HepG2 (cell line): ENCODE data around the gene RNF25. TPM values are rescaled to one million over a fixed set of nuclear protein-coding genes. Genes with fewer than 3 reads are reported as not detected.
A peak's percentile ranks its signal among the peaks of the same experiment; 100 is the strongest.

Source experiments
- BCL6 ChIP-seq: IDR thresholded peaks from 2 replicates; pipeline ENCODE4 v1.6.1; 2016; ENCODE audit warnings: missing genetic modification reagents, missing compliant biosample characterization
- CHCHD3 ChIP-seq: sonication (generic); formaldehyde crosslinking; IDR thresholded peaks from 2 replicates; pipeline ENCODE4 v1.8.0; 2022; ENCODE audit warnings: mild to moderate bottlenecking, missing genetic modification reagents, moderate library complexity
- DZIP1 ChIP-seq: sonication (generic); formaldehyde crosslinking; IDR thresholded peaks from 2 replicates; pipeline ENCODE4 v1.5.0; 2020; ENCODE audit warnings: mild to moderate bottlenecking, missing genetic modification reagents
- E2F1 ChIP-seq: sonication (generic); formaldehyde crosslinking; IDR thresholded peaks from 2 replicates; pipeline ENCODE4 v1.5.0; 2020; ENCODE audit warnings: missing genetic modification reagents
- ETV5 ChIP-seq: IDR thresholded peaks from 2 replicates; pipeline ENCODE4 v1.6.1; 2018; ENCODE audit warnings: missing biosample characterization, missing genetic modification reagents, inconsistent platforms, borderline replicate concordance
- FOXO4 ChIP-seq: sonication (generic); formaldehyde crosslinking; conservative IDR thresholded peaks from 2 replicates; pipeline ENCODE4 v1.8.1; 2023; ENCODE audit warnings: missing genetic modification reagents
- HCFC1 ChIP-seq: fragments of 150-350 bp; IDR thresholded peaks from 2 replicates; pipeline ENCODE4 v1.6.1; 2014; ENCODE audit warnings: low read depth, low read length
- KAT7 ChIP-seq: IDR thresholded peaks from 2 replicates; pipeline ENCODE4 v1.6.1; 2018; ENCODE audit warnings: borderline replicate concordance, missing compliant biosample characterization
- NFATC3 ChIP-seq: sonication (generic); formaldehyde crosslinking; IDR thresholded peaks from 2 replicates; pipeline ENCODE4 v1.5.1; 2020; ENCODE audit warnings: mild to moderate bottlenecking, missing genetic modification reagents
- NR2C2 ChIP-seq: sonication (generic); formaldehyde crosslinking; IDR thresholded peaks from 2 replicates; pipeline ENCODE4 v1.4.0; 2020; ENCODE audit warnings: missing genetic modification reagents, mild to moderate bottlenecking, moderate library complexity, borderline replicate concordance
- NR2F2 ChIP-seq: IDR thresholded peaks from 2 replicates; pipeline ENCODE4 v1.6.1; 2012; ENCODE audit warnings: low read depth, inconsistent platforms, borderline replicate concordance
- POLR2A ChIP-seq, 2 experiments: IDR thresholded peaks; 2 replicates each; pipeline ENCODE4 v1.6.1; 2011; ENCODE audit warnings: low read depth in 2 of 2, low read length in 2 of 2, mild to moderate bottlenecking in 1 of 2, moderate library complexity in 1 of 2; ENCODE audit not compliant: insufficient read depth in 1 of 2
- PRPF4 ChIP-seq: fragments of 200-400 bp; formaldehyde crosslinking; IDR thresholded peaks from 2 replicates; pipeline ENCODE4 v1.6.1; 2016; ENCODE audit warnings: low read length, low read depth; ENCODE audit not compliant: poor library complexity, severe bottlenecking
- RAD21 ChIP-seq: fragments of 450-650 bp; formaldehyde crosslinking; IDR thresholded peaks from 2 replicates; pipeline ENCODE4 v1.5.0; 2020; ENCODE audit warnings: mild to moderate bottlenecking
- TGIF2 ChIP-seq: IDR thresholded peaks from 2 replicates; pipeline ENCODE4 v1.6.1; 2016; ENCODE audit warnings: control low read depth, missing compliant biosample characterization
- ZBTB34 ChIP-seq: sonication (generic); formaldehyde crosslinking; IDR thresholded peaks from 2 replicates; pipeline ENCODE4 v1.8.0; 2022; ENCODE audit warnings: mild to moderate bottlenecking, missing genetic modification reagents
- ZBTB46 ChIP-seq: sonication (generic); formaldehyde crosslinking; IDR thresholded peaks from 2 replicates; pipeline ENCODE4 v1.4.0; 2020; ENCODE audit warnings: mild to moderate bottlenecking, missing genetic modification reagents, borderline replicate concordance
- ZNF33B ChIP-seq: sonication (generic); formaldehyde crosslinking; IDR thresholded peaks from 2 replicates; pipeline ENCODE4 v1.5.1; 2020; ENCODE audit warnings: mild to moderate bottlenecking, missing genetic modification reagents
- ZNF597 ChIP-seq: sonication (generic); formaldehyde crosslinking; IDR thresholded peaks from 2 replicates; pipeline ENCODE4 v1.5.0; 2020; ENCODE audit warnings: missing genetic modification reagents
- polyA plus RNA-seq, 8 experiments: library from polyadenylated mRNA; depleted of rRNA in 3 of 8; stranded (reverse) in 7 of 8; unstranded in 1 of 8; fragments of >200 nt; fragmentation: Illumina TruSeq in 4 of 8; extraction: Trizol in 4 of 8; gene quantifications; 2 replicates each; pipeline versions ENCODE4 v1.2.1 to v1.2.3, GENCODE V29; 2011 to 2016; ENCODE audit warnings: low read depth in 4 of 8, missing spikeins in 1 of 8, mixed read lengths in 1 of 8; ENCODE audit not compliant: insufficient read depth in 1 of 8
- total RNA-seq, 5 experiments: library from RNA; depleted of rRNA; stranded (reverse); fragments of >200 nt; fragmentation: Illumina TruSeq; extraction: Trizol; gene quantifications; 2 replicates each; pipeline ENCODE4 v1.2.3, GENCODE V29; 2016; ENCODE audit warnings: low read depth in 1 of 5

RNF25 gene
- total and polyA plus RNA-seq, 2 of the 13 experiments (the other 11 are each of a cell fraction or from before 2014, with no cell fraction given) = 37.0 to 87.6 TPM

- TF ChIP-seq HCFC1 = peak; percentile 90
- TF ChIP-seq FOXO4 (CRISPR knock-in tag) = no peak
- TF ChIP-seq E2F1 (CRISPR knock-in tag) = peak; percentile 95
- peak; percentile 79 to 94 for TF ChIP-seq POLR2A (IDR thresholded peaks at IDR 0.05; ENCODE audit: insufficient read depth in 1 of 2, low read depth in 2 of 2, low read length in 2 of 2)
- TF ChIP-seq ZBTB34 (CRISPR knock-in tag) = no peak
- TF ChIP-seq ZNF597 (CRISPR knock-in tag) = no peak
- TF ChIP-seq RAD21 (CRISPR knock-in tag) = peak; percentile 84
- TF ChIP-seq NR2F2 = no peak
- peak; percentile 97 for TF ChIP-seq ZBTB46 (CRISPR knock-in tag)
- no peak for TF ChIP-seq PRPF4
- TF ChIP-seq BCL6 (CRISPR knock-in tag) = peak; percentile 58; the same call in 1 of the 2 replicates
- TF ChIP-seq NR2C2 = peak; percentile 75
- TF ChIP-seq KAT7 (CRISPR knock-in tag) = peak; percentile 100
- peak; percentile 90; the same call in 1 of the 2 replicates for TF ChIP-seq NFATC3 (CRISPR knock-in tag)
- TF ChIP-seq DZIP1 (CRISPR knock-in tag) = peak; percentile 92; the same call in 1 of the 2 replicates
- TF ChIP-seq ETV5 (CRISPR knock-in tag) = peak; percentile 21; the same call in 1 of the 2 replicates
- no peak; the same call in 1 of the 2 replicates for TF ChIP-seq CHCHD3 (CRISPR knock-in tag)
- peak; percentile 94 for TF ChIP-seq TGIF2 (CRISPR knock-in tag)
- TF ChIP-seq ZNF33B (CRISPR knock-in tag) = peak; percentile 96
Measured at GRCh38 chr2:218710687-218711549, 39.1 kb upstream of the RNF25 start, which contains the start of gene TTLL4 (continued).
